Tibial artery (tissue), 4 donors: ENCODE data around the gene C3orf70.
A peak's percentile ranks its signal among the peaks of the same experiment; 100 is the strongest.

Experiments used
- DNase-seq, 2 donors: peaks; one replicate each; pipeline ENCODE4 v3.0.0-alpha.2; 2019
- H3K27ac ChIP-seq, 2 donors: fragments of 200-600 bp; sonication (generic) in 1 of 2; 1 replicate in 1 of 2; 2 replicates in 1 of 2; pipeline ENCODE4 v1.5.1; 2018 to 2019; ENCODE audit warnings: mild to moderate bottlenecking in 1 of 2
- H3K27me3 ChIP-seq, 2 donors: fragments of 200-600 bp; sonication (generic) in 1 of 2; one replicate each; pipeline versions ENCODE4 v1.5.1 to v1.6.0; 2016 to 2019
- H3K36me3 ChIP-seq, 3 donors: fragments of 200-600 bp; sonication (generic) in 2 of 3; one replicate each; pipeline ENCODE4 v1.5.1; 2016 to 2019; ENCODE audit warnings: mild to moderate bottlenecking in 2 of 3
- H3K4me1 ChIP-seq, 4 donors: fragments of 200-600 bp; sonication (generic) in 2 of 4; 1 replicate in 3 of 4; 2 replicates in 1 of 4; pipeline ENCODE4 v1.5.1; 2016 to 2019
- H3K4me3 ChIP-seq, 2 donors: fragments of 200-600 bp; sonication (generic) in 1 of 2; 1 replicate in 1 of 2; 2 replicates in 1 of 2; pipeline ENCODE4 v1.5.1; 2018 to 2019; ENCODE audit warnings: mild to moderate bottlenecking in 2 of 2
- H3K9me3 ChIP-seq, 3 donors: fragments of 200-600 bp; sonication (generic) in 1 of 3; one replicate each; pipeline ENCODE4 v1.5.1; 2016 to 2019
- CTCF ChIP-seq, 2 experiments: fragments of 200-600 bp in 1 of 2; fragments of 450-650 bp in 1 of 2; IDR thresholded peaks; one replicate each; pipeline ENCODE4 v1.5.1; 2017 to 2019; ENCODE audit warnings: antibody characterized with exemption in 2 of 2, mild to moderate bottlenecking in 1 of 2, moderate library complexity in 1 of 2
- intact Hi-C: fragments of 100-400 bp; cut with DNase I; formaldehyde crosslinking; loops from one replicate; pipeline ENCODE4 v1.15.0; 2023; ENCODE audit warnings: low total_unique reads

C3orf70 gene

GRCh38 chr3:185150561-185150960 is 2.3 kb downstream of the C3orf70 start:
- intact Hi-C loops = no loop called here

GRCh38 chr3:185149591-185149990 is 3.3 kb downstream of the C3orf70 start:
- peak overlapping the region; percentile 82 to 96 for H3K27ac ChIP-seq
- intact Hi-C loops = no loop called here
- peaks cover 0 to 41% (median 16%) of the 10 kb centered on the region in 4 donors for H3K4me1 ChIP-seq
- TF ChIP-seq CTCF (IDR thresholded peaks at IDR 0.05) = no peak
- H3K4me3 ChIP-seq = no peak overlapping the region
- no peaks in the 10 kb centered on the region for H3K36me3 ChIP-seq
- H3K27me3 ChIP-seq = no peaks in the 10 kb centered on the region
- peak in 1 of 2 donors; percentile 28 for DNase-seq
- H3K9me3 ChIP-seq = no peaks in the 10 kb centered on the region

More at GRCh38 chr3:185150561-185150960, 2.3 kb downstream of the C3orf70 start:
- Histone ChIP-seq H3K9me3 (no peaks in the 10 kb centered on the region), H3K27ac (peak overlapping the region; percentile 82 to 96), H3K36me3 (no peaks in the 10 kb centered on the region), H3K4me3 (peak overlapping the region; percentile 72 to 82), H3K27me3 (no peaks in the 10 kb centered on the region), H3K4me1 (peaks cover 0 to 34% (median 16%) of the 10 kb centered on the region in 4 donors)
- no peak for DNase-seq
- no peak for TF ChIP-seq CTCF (IDR thresholded peaks at IDR 0.05)

- H3K9me3 ChIP-seq = no peaks in the 10 kb centered on the region
- no peaks in the 10 kb centered on the region for H3K27me3 ChIP-seq
- H3K27ac ChIP-seq = no peak overlapping the region
- no peak for TF ChIP-seq CTCF (IDR thresholded peaks at IDR 0.05)
- no peaks in the 10 kb centered on the region for H3K36me3 ChIP-seq
- intact Hi-C loops = no loop called here
- no peak for DNase-seq
- no peak overlapping the region for H3K4me3 ChIP-seq
- H3K4me1 ChIP-seq = peaks cover 0 to 29% (median 5%) of the 10 kb centered on the region in 4 donors
These were observed 7.3 kb downstream of the C3orf70 start for GRCh38 chr3:185145511-185145910.

GRCh38 chr3:185144784-185145183 is 8.1 kb downstream of the C3orf70 start:
- Histone ChIP-seq H3K27ac (no peak overlapping the region), H3K9me3 (no peaks in the 10 kb centered on the region), H3K4me3 (no peak overlapping the region), H3K4me1 (peaks cover 0 to 23% (median 5%) of the 10 kb centered on the region in 4 donors), H3K27me3 (no peaks in the 10 kb centered on the region), H3K36me3 (no peaks in the 10 kb centered on the region)
- TF ChIP-seq CTCF (IDR thresholded peaks at IDR 0.05) = no peak
- no peak for DNase-seq
- intact Hi-C loops = no loop called here

GRCh38 chr3:185137821-185138220 is 15.0 kb downstream of the C3orf70 start:
- no peaks in the 10 kb centered on the region for H3K9me3 ChIP-seq
- no peak overlapping the region for H3K27ac ChIP-seq
- H3K27me3 ChIP-seq = no peaks in the 10 kb centered on the region
- no peak overlapping the region for H3K4me3 ChIP-seq
- TF ChIP-seq CTCF (IDR thresholded peaks at IDR 0.05) = no peak
- intact Hi-C loops = no loop called here
- H3K4me1 ChIP-seq = peaks cover 0 to 8% (median 0%) of the 10 kb centered on the region in 4 donors
- no peaks in the 10 kb centered on the region for H3K36me3 ChIP-seq
- no peak for DNase-seq

GRCh38 chr3:185134509-185134908 is 18.4 kb downstream of the C3orf70 start:
- no peak overlapping the region for H3K4me3 ChIP-seq
- no peaks in the 10 kb centered on the region for H3K36me3 ChIP-seq
- no peaks in the 10 kb centered on the region for H3K27me3 ChIP-seq
- intact Hi-C loops = no loop called here
- peaks cover 0 to 31% (median 0%) of the 10 kb centered on the region in 4 donors for H3K4me1 ChIP-seq
- H3K27ac ChIP-seq = no peak overlapping the region
- DNase-seq = no peak
- no peaks in the 10 kb centered on the region for H3K9me3 ChIP-seq
- no peak for TF ChIP-seq CTCF (IDR thresholded peaks at IDR 0.05)
